Left lung (tissue), 10 donors: ENCODE measurements around the gene SYCP2. TPM values are rescaled to one million over a fixed set of nuclear protein-coding genes. Genes with fewer than 3 reads are reported as not detected.

Experiments
- ATAC-seq: fragments of 200-7000 bp; cut with Tn5 transposase; one replicate; pipeline ENCODE4 v1.9.1; 2020; ENCODE audit warnings: moderate library complexity
- DNase-seq, 4 donors: peaks; one replicate each; pipeline ENCODE4 v3.0.0-alpha.2; 2013 to 2020
- H3K27ac ChIP-seq, 2 donors: fragments of 200-600 bp; sonication (generic) in 1 of 2; one replicate each; pipeline versions ENCODE4 v1.5.0 to v1.8.0; 2020 to 2021
- H3K27me3 ChIP-seq, 2 donors: fragments of 200-600 bp; sonication (generic) in 1 of 2; one replicate each; pipeline versions ENCODE4 v1.5.0 to v1.8.0; 2020 to 2021
- H3K36me3 ChIP-seq, 2 donors: fragments of 200-600 bp; sonication (generic) in 1 of 2; one replicate each; pipeline versions ENCODE4 v1.5.0 to v1.8.0; 2020 to 2021
- H3K4me1 ChIP-seq, 2 donors: fragments of 200-600 bp; one replicate each; pipeline ENCODE4 v1.8.0; 2021
- H3K4me3 ChIP-seq, 2 donors: fragments of 200-600 bp; sonication (generic) in 1 of 2; one replicate each; pipeline versions ENCODE4 v1.5.0 to v1.8.0; 2020 to 2021; ENCODE audit warnings: mild to moderate bottlenecking in 1 of 2
- H3K9me3 ChIP-seq, 2 donors: fragments of 200-600 bp; sonication (generic) in 1 of 2; one replicate each; pipeline versions ENCODE4 v1.5.0 to v1.8.0; 2020 to 2021
- intact Hi-C, 2 donors: fragments of 100-400 bp; cut with DNase I; formaldehyde crosslinking; loops; one replicate each; pipeline versions ENCODE4 v1.11.2 to v1.14.2; 2022
- polyA plus RNA-seq, 6 donors: library from polyadenylated mRNA; unstranded; fragments of 120-200 nt; gene quantifications; one replicate each; pipeline ENCODE4 v1.2.1, GENCODE V29; 2013; ENCODE audit not compliant: insufficient read length in 6 of 6
- total RNA-seq, 2 donors: library from RNA; stranded (reverse); fragmentation: NEBNext Ultra II Directional; extraction: Animal tissue kit (Norgen Biotek cat#: 25700); gene quantifications; one replicate each; pipeline ENCODE4 v1.2.1, GENCODE V29; 2021
- TF ChIP-seq, protein P1 (sequence below), 2 donors: fragments of 200-600 bp; sonication (generic) in 1 of 2; IDR thresholded peaks; one replicate each; pipeline versions ENCODE4 v1.5.0 to v1.8.0; 2021; ENCODE audit warnings: antibody characterized with exemption in 2 of 2
- donor health status: DM: no; HTN: yes; CAD: no.
- donor health status: DM: no; HTN: no; CAD: no.

The SYCP2 gene
- total and polyA plus RNA-seq, 8 donors, result 1.8 to 12.0 (median 9.1) TPM

DNA sequence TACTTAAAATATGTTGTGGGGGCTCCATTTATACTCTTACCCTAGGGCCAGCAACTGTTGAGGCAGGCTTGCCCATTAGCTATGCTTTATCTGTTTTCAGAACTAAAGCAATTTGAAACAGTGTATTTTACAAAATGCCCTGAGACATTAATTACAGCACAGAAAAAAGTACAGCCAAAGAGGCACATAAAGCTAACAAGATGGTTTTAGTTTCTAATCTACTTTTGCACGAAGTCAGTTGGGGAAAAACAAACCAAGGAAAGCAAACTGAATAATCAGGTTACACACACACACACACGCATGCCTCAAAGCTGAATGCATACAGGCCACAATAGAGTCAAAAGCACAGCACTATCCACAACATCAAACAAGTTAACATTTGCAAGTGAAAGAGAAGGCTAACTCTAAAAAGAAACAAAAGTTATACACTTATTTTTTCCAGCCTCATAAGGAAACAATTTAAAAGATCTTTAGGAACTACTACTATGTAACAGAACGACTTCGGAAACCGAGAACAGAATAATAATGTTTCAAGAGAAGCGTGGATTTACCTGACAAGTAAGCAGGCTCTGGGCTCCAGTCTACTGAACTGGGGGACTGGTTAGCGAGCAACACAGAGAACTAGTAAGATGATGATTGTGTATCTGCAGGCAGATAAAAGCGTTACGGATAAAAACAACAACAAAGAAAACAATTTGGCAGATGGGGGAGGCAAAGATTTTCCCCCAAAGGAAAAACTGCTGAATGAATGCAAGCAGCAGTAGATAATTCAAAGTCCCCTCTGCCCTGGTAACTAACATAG lies 1.7 kb downstream of the SYCP2 start:
- Histone ChIP-seq H3K36me3 (no peaks in the 10 kb centered on the region), H3K4me3 (no peak overlapping the region), H3K27me3 (no peaks in the 10 kb centered on the region), H3K9me3 (no peaks in the 10 kb centered on the region), H3K4me1 (peaks cover 0 to 31% of the 10 kb centered on the region in 2 donors), H3K27ac (no peak overlapping the region)
- TF ChIP-seq, protein P1, sequence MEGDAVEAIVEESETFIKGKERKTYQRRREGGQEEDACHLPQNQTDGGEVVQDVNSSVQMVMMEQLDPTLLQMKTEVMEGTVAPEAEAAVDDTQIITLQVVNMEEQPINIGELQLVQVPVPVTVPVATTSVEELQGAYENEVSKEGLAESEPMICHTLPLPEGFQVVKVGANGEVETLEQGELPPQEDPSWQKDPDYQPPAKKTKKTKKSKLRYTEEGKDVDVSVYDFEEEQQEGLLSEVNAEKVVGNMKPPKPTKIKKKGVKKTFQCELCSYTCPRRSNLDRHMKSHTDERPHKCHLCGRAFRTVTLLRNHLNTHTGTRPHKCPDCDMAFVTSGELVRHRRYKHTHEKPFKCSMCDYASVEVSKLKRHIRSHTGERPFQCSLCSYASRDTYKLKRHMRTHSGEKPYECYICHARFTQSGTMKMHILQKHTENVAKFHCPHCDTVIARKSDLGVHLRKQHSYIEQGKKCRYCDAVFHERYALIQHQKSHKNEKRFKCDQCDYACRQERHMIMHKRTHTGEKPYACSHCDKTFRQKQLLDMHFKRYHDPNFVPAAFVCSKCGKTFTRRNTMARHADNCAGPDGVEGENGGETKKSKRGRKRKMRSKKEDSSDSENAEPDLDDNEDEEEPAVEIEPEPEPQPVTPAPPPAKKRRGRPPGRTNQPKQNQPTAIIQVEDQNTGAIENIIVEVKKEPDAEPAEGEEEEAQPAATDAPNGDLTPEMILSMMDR (IDR thresholded peaks at IDR 0.05), result no peak
- no peak for DNase-seq
- ATAC-seq, result no peak
- intact Hi-C loops, result no loop called here

DNA sequence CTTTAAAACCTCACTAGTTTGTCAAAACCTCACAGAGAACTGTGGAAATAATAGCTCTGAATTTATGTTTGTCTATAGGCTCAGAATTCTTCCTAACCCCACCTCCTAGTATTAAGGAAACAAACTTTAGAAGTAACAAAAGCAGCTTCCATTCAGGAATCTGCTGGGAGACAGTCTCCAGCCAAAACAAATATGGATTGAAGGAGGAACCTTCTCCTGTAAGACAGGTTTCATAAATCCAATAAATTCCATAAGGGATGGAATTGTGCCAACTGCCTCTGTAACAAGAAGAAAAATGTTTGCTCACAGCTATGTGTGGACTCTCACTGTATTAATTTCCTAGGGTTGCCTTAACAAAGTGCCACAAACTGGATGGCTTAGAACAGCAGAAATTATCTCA lies 7.5 kb downstream of the SYCP2 start:
- DNase-seq (peak in 1 of 4 donors; percentile 35), ATAC-seq (no peak)
- Histone ChIP-seq H3K36me3 (no peaks in the 10 kb centered on the region), H3K4me1 (no peaks in the 10 kb centered on the region), H3K27me3 (no peaks in the 10 kb centered on the region), H3K9me3 (no peaks in the 10 kb centered on the region), H3K27ac (no peak overlapping the region), H3K4me3 (no peak overlapping the region)
- TF ChIP-seq, protein P1 (IDR thresholded peaks at IDR 0.05), result no peak
- intact Hi-C loops, result no loop called here

DNA sequence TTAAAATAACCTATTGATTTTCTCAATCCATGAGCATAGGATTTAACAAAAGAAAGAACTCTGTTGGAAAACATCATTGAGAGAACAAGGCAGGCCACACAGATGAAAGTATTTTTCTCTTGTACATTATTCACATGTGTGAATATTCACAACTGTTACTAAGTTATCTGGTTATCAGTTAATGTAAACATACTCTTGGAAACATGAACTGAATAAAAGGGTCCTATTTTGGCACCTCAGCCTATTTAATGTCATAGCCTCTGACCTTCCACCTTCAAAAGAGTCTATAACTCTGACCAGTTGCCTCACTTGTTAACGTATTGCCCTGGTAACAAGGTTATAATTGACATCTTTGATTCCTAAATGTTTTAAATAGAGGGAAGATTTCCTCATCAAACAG lies 8.1 kb downstream of the SYCP2 start:
- no peak overlapping the region for H3K27ac ChIP-seq
- intact Hi-C loops, result no loop called here
- TF ChIP-seq, protein P1 (IDR thresholded peaks at IDR 0.05), result no peak
- H3K36me3 ChIP-seq, result no peaks in the 10 kb centered on the region
- DNase-seq (no peak), ATAC-seq (no peak)
- no peaks in the 10 kb centered on the region for H3K9me3 ChIP-seq
- no peaks in the 10 kb centered on the region for H3K4me1 ChIP-seq
- H3K4me3 ChIP-seq, result no peak overlapping the region
- H3K27me3 ChIP-seq, result no peaks in the 10 kb centered on the region

DNA sequence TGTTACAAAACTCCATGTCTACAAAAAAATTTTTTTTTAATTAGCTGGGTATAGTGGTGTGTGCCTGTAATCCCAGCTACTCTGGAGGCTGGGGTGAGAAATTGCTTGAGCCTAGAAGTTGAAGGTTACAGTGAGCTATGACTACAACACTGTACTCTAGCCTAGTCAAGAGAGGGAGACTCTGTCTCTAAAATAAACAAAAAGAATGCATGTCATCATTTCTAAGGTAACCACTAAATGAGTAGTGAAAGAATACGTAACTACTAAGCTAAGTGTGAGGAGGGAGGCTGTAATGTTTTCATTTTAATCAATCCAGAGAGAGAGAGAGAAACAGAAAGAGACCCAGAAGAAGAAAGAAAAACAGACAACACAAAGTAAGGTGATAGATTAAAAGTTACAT lies 9.9 kb downstream of the SYCP2 start:
- ATAC-seq, result no peak

DNA sequence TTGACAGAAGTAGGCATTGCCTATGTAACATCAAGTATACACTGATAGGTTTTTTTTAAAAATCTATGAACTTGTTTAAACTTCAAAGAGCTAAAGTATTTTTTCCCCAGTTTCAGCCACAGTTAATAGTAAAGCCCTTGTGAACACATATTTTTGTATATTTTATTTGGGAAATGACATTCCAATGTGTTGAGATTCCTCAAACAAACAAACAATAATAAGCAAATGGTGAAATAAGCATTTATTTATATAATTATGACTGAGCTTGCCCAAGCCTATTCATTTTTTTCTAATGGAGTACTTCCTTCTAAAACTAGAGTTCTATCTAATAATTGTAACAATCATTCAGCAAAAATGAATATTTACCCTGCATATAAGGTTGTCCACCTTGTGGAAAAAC lies 12.5 kb downstream of the SYCP2 start:
- ATAC-seq (no peak), DNase-seq (no peak)
- H3K9me3 ChIP-seq, result no peaks in the 10 kb centered on the region
- H3K36me3 ChIP-seq, result no peaks in the 10 kb centered on the region
- no peak overlapping the region for H3K4me3 ChIP-seq
- H3K27ac ChIP-seq, result no peak overlapping the region
- no peaks in the 10 kb centered on the region for H3K27me3 ChIP-seq
- intact Hi-C loops, result no loop called here
- TF ChIP-seq, protein P1 (IDR thresholded peaks at IDR 0.05), result no peak
- no peaks in the 10 kb centered on the region for H3K4me1 ChIP-seq

More for the DNA sequence above, 9.9 kb downstream of the SYCP2 start:
- H3K36me3 ChIP-seq, result no peaks in the 10 kb centered on the region
- intact Hi-C loops, result no loop called here
- H3K9me3 ChIP-seq, result no peaks in the 10 kb centered on the region
- no peak overlapping the region for H3K27ac ChIP-seq
- TF ChIP-seq, protein P1 (IDR thresholded peaks at IDR 0.05), result no peak
- no peaks in the 10 kb centered on the region for H3K27me3 ChIP-seq
- H3K4me3 ChIP-seq, result no peak overlapping the region
- DNase-seq, result no peak
- no peaks in the 10 kb centered on the region for H3K4me1 ChIP-seq
